Central memory CD4-positive, alpha-beta T cell (primary cell): ENCODE data around the gene MEF2D.

Experiments used
- DNase-seq: peaks from one replicate; pipeline ENCODE4 v3.0.0; 2022

The MEF2D gene

GRCh38 chr1:156523801-156524480 lies 23.4 kb upstream of the MEF2D start:
- DNase-seq = no peak

DNA sequence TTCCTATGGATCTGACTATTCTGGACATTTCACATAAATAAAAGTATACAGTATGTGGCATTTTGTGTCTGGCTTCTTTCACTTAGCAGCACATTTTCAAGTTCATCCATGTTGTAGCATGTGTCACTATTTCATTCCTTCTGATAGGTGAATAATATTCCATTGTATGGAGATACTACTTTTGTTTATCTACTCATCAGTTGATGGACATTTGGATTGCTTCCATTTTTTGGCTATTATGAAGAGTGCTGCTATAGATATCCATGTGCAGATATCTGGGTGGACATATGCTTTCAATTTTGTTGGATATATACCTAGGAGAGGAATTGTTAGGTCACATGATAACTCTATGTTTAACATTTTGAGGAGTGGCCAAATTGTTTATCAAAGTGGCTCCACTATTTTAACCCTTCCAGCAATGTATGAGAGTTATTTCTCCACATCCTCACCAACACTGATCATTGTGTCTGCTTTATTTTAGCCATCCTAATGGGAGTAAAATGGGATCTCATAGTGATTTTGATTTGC lies 21.9 kb upstream of the MEF2D start:
- no peak for DNase-seq

- DNase-seq = no peak
Observed at GRCh38 chr1:156517748-156518147, 17.2 kb upstream of the MEF2D start.

DNA sequence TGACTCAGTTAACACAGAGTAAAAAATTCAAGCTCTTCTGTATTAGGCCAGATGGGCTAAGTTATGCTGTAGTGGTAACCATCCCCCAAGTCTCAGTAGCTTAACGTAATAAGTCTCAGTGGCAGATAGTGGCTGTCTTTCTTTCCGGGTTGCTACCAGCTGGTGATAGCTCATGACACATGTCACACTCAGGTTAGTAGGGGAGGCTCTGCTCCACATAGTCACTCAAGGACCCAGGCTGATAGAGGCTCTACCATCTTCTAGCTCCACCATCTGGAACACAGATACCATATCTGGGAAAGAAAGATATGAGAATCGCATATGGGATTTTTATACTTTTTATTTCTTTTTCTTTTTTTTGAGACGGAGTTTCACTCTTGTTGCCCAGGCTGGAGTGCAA lies 16.2 kb upstream of the MEF2D start:
- DNase-seq = no peak

GRCh38 chr1:156515956-156516355 lies 15.4 kb upstream of the MEF2D start:
- DNase-seq = no peak

DNA sequence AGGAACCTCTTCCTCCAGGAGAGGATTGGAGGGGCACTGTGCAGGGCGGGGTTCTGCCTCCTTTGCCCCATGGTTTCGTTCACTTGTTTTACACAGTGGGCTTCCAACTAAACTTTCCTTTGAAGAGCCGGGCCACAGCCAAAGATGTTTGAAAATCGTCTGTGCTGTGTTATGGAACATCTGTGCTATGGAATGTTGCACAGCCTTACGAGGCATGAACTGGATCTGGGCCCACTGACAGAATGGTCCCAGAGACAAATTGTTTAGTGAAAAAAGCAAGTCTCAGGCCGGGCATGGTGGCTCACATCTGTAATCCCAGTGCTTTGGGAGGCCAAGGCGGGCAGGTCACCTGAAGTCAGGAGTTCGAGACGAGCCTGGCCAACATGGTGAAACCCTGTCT lies 12.6 kb upstream of the MEF2D start:
- DNase-seq = no peak

GRCh38 chr1:156511644-156512043 lies 11.1 kb upstream of the MEF2D start:
- DNase-seq = no peak

DNA sequence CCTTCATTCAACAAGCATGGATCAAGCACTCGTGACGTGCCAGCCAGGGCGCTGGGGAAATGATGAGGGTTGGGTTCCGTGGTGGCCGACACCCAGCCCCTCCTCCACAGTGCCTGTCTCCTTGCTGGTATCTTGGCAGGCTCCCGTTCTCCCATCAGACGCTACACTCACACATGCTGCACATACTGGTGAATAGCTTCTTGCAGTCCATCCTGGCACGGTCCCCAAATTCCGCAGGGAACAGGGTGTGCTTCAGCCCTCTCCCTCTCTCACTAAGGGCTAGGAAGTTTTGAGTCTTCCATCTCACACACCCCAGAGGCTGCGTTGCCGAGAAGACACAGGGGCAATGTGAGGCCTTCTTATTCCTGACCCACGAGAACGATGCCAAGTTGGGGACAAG lies 10.1 kb upstream of the MEF2D start:
- no peak for DNase-seq

DNA sequence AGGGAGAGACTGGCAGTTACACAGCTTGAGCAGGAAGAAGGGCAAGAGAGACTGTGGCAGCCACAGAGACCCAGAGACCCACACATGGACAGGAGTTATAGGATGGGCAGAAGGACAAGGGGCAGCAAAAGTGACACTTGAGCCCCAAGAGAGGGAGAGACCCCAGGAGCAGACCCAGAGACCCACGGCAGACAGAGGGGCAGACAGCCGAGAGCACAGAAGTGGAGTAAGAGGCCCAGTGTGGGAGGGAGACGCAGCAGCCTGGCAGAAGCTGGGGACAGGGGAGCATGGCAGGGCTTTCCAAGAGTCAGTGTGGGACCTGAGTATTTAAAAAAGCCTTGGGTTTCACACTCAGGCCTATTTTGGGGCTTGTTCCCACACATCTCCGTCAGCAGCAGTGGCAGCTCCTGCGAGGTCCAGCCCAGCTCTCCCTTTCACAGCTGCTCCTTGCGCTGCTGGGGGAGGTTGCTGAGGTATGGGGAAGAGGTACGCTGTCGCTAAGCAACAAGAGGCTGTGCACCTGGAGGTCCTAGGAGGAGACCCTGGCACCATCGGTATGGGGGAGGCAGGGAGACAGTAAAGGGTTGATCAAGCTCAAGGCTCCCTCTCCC lies 9.0 kb upstream of the MEF2D start:
- DNase-seq = no peak

DNA sequence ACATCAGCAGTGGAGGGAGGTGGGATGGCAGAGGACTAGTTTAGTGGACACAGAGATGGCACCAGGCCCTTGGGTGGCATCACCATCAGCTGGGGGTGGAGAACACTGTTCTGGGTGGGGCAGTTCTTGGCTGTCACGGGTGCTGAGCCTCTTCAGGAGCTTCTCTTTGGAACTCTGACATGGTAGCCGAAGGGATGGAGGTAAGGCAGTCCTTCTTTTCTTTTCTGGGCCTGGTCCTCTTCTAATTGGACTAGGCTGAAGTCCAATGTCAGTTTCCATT lies 8.3 kb upstream of the MEF2D start:
- DNase-seq = no peak

GRCh38 chr1:156508205-156508954 lies 7.8 kb upstream of the MEF2D start:
- no peak for DNase-seq

DNA sequence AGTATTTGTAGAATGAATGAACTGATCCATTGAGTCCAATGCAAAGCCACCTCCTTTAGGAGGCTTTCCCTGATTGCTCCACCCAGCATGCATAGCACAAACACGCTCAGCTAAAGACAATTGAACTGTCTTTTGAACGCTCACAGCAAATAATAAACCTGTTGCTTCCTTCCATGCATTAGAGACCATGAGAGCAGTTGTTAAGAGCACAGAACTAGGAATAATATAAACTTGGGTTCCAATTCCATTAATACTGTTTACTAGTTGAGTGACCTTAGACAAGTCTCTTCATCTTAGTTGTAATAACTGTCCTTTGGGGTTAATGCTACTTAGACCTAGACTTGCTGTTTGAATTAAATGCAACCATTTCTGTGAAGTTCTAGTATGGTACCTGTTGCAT lies 5.9 kb upstream of the MEF2D start:
- no peak for DNase-seq

DNA sequence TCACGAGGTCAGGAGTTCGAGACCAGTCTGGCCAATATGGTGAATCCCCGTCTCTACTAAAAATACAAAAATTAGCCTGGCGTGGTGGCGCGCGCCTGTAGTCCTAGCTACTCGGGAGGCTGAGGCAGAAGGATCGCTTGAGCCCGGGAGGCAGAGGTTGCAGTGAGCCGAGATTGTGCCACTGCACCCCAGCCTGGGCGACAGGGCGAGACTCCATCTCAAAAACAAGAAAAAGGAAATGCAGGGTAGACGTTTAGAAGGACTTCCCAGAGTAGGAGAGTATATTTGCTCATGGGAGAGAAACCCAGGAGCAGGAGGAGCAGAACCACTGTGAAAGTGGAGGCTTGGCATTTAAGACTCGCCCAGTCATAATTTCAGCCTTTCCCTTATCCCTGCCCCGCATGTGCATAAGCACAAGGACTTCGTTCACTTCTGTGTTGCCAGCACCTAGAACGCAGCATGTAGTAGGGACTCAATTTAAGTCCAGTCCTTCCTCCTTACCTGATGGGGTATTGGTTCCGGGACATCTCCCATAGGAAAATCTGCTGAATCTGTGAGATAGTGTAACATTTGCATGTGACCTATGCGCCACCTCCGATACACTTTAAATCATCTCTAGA lies 5.2 kb upstream of the MEF2D start:
- no peak for DNase-seq

DNA sequence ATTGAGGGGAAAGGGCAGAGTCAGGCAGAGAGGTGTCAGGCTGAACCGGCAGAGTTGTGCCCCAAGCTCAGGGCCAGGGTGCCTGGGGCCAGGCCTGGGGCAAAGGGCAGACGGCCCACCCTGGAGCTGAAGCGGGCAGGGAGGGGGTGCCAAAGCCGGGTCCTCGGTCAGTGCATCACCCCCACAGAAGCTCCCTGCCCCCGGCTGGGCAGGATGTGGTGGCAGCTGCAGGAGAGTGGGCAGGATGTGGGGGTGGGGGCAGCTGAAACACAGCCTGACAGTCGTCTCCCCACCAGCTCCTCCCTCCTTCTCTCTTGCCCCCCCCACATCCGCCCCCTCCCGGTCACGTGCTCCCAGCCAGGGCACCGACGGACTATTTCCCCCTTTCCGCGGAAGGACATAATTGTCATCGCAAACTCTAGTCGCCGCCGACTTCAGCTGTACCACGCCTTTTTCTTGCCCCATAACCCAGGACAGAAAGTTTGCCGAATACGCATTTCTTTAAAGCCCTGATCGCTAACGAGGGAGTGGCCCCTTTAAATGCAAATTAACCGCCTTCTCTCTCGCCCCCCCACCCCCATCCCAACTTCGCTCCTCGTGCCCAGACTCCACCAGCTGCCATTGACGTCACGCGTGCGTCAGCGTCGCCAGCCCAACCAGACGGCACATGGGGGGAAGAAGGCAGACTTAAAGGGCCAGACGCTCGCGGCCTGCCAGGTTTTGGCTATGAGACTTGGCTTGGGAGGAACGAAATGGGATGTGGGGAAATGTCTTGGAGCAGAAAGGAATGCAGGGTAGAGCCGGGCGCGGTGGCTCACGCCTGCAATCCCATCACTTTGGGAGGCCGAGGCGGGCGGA lies 4.5 kb upstream of the MEF2D start:
- peak; percentile 96 for DNase-seq

DNA sequence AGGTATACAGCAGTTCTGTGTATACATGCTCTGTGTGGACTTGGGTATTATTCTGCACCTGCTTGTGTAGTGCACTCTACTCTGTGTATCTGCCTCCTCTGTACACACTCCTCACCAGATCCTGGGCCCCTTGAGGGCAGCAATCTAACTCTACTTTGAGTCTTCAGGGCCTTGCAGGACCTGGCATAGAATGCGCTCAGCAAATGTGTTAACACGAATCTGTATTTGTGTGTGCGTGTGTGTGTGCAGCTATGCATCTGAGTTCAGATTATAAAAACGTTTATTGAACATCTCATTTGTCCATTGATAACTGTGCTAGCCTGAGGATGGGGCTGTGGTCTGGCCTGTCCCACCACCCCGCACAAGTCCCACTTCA lies 3.9 kb upstream of the MEF2D start:
- no peak for DNase-seq

DNA sequence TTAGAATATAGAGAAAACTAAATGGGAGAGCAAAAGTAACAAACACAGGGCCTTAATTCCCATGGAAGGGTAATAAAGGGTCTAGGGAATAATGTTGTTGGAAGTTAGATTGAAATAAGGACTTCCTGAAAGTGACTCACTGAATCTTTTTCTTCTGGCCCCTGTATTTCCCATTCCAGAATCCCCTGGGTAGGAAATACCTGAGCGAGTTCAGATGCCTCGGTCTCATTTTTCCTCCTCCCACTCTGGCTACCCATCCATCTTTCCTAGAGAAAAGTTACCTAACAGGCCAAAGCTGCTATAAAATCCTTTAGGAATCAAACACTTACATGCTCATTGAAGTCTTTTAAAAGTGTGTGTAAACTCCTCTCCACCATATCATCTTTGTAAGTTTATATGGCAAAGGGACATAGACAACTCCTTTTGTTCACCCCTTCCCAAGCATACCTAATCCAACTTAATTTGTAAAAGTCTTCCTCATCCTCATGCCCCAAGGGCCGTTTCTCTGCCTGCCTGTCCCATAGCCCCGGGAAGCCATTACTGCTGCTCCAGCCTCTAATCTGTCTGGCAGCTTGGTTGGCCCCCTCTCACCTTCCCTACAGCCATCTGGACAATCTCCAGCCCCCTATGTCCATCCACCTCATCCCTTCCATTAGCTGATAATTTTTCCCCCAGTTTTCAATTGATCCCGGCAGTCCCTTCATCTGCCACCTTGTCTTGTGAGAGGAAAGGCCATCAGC lies 3.3 kb upstream of the MEF2D start:
- DNase-seq = no peak

GRCh38 chr1:156502894-156503697 lies 2.5 kb upstream of the MEF2D start:
- no peak for DNase-seq

DNA sequence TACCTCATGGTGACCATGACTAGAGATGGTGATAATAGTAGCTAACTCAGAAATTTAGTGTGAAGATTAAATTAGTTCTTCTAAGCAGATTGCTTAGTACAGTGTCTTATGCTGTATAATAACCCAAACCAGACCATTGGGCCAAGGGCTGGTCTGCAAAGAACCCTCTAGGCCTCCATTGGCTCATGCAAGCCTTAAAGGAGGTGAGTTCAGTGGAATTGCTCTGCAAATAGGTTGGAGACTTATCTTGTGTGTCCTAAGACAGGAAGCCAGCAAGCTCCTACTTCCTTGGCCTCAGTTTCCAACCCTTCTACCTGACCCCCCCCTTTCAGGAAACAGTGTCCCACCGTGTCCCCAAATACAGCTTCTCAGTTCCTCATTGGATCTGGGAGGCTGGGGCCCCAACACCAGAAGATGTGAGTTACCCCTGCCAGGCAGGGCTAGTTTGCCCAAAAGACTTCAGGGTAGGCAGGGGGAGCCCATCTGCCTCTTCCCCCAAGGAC lies 1.9 kb upstream of the MEF2D start:
- no peak for DNase-seq

DNA sequence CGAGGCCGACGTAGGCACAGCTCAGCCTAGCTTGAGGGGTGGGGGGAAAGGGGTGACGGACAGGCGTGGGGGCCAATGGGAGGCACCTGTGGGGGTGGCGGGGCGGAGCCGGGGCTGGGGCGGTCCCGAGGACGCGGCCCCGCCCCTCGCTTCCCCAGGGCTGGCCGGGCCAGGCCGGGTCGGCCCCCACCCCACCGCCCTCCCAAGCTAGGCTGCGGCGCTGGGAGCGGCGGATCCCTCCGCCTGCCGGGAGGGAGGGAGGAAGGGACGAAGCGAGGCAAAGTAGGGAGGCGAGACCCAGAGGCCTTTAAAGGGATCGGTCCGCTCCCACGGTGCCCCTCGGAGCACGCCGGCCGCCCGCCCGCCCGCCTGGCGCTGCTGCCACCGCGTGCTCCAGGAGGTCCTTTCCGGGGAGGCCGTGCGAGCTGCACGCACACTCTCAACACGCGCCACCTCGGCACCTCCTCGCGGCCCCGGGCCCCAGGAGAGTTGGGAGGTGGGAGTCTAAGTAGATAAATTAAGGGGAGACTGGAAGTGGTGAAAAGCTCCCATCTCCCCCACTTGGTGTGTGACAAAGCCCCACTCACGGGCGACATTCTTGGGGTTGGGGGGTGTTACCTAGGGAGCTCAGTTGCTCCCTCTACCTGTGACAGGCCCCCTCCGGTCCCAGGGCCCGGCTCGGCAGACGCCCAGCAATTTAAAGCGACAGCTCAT lies 375 bp upstream of the MEF2D start:
- DNase-seq = peak; percentile 92

DNA sequence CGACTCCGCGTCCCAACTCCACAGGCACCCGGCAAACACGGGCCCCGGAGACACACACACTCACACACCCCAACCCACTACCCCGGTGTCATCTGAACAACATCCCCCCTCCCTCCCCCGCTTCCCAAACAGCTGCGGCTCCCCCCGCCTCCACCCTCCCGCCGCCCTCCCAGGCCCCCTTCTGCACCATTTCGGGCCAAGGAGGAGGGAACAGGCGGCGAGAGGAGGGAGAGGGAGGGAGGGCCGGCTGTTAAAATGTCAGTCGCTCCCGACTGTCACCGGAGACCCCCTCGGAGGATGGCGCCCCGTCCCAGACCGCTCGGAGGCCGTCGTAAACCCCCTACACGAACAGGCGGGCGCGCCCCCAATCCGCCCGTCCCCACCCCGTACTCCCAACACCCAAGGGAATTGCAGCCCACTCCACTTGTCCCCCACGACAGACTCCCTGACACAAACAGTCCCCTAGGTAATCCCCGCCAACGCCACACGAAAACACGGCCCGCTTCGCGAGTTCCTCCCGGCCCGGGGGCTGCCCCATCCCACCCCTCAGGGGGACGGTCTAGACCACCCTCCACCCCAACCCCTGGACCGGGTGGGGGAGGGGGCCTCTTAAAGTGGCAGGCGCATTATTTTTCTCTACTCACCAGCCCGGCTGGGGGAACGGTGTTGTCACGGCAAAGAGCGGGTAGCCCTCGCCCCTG lies 583 bp downstream of the MEF2D start:
- DNase-seq = peak; percentile 25
